Mesenchymal stem cell (in vitro differentiated cells and primary cell): ENCODE data around the gene MAPK10.
"Not testable (repeated sequence)": the region's sequence is repeated elsewhere in the genome, so short reads cannot be mapped to it uniquely, and the experiment has no call there.

Experiments
- DNase-seq: peaks from one replicate; pipeline ENCODE4 v3.0.0-alpha.2; 2013
- H2AFZ ChIP-seq: one replicate; pipeline ENCODE4 v1.6.1; 2013; ENCODE audit warnings: low read depth, mild to moderate bottlenecking, control low read depth, inconsistent platforms, low read length, moderate library complexity
- H2AK5ac ChIP-seq: 2 replicates; pipeline ENCODE4 v1.6.1; 2013; ENCODE audit warnings: low read length, moderate library complexity, mild to moderate bottlenecking, inconsistent platforms; ENCODE audit not compliant: severe bottlenecking
- H2BK120ac ChIP-seq: one replicate; pipeline ENCODE4 v1.6.1; 2013; ENCODE audit warnings: low read depth, mild to moderate bottlenecking, inconsistent platforms, low read length, moderate library complexity
- H2BK12ac ChIP-seq, 2 experiments: one replicate each; pipeline ENCODE4 v1.6.1; 2013; ENCODE audit warnings: inconsistent platforms in 2 of 2, low read length in 2 of 2, mild to moderate bottlenecking in 2 of 2, moderate library complexity in 2 of 2, control low read depth in 1 of 2
- H2BK15ac ChIP-seq: one replicate; pipeline ENCODE4 v1.6.1; 2013; ENCODE audit warnings: mild to moderate bottlenecking, low read depth, inconsistent platforms; ENCODE audit not compliant: poor library complexity, severe bottlenecking
- H2BK5ac ChIP-seq: 2 replicates; pipeline ENCODE4 v1.6.1; 2013; ENCODE audit warnings: low read depth, mild to moderate bottlenecking, low read length, control low read depth, inconsistent platforms; ENCODE audit not compliant: poor library complexity, severe bottlenecking
- H3K14ac ChIP-seq, 2 experiments: one replicate each; pipeline ENCODE4 v1.6.1; 2013; ENCODE audit warnings: inconsistent platforms in 2 of 2, low read length in 2 of 2, control low read depth in 1 of 2, mild to moderate bottlenecking in 1 of 2, moderate library complexity in 1 of 2
- H3K18ac ChIP-seq, 2 experiments: one replicate each; pipeline ENCODE4 v1.6.1; 2013; ENCODE audit warnings: inconsistent platforms in 2 of 2, low read length in 2 of 2, control low read depth in 1 of 2, low read depth in 1 of 2, mild to moderate bottlenecking in 1 of 2
- H3K23ac ChIP-seq, 2 experiments: one replicate each; pipeline ENCODE4 v1.6.1; 2013; ENCODE audit warnings: inconsistent platforms in 2 of 2, low read length in 2 of 2, mild to moderate bottlenecking in 2 of 2, moderate library complexity in 2 of 2, control low read depth in 1 of 2
- H3K27ac ChIP-seq: 2 replicates; pipeline ENCODE4 v1.5.1; 2013; ENCODE audit warnings: mild to moderate bottlenecking, moderate library complexity, low read length, control low read depth, inconsistent platforms; ENCODE audit not compliant: poor library complexity, severe bottlenecking
- H3K27me3 ChIP-seq, 2 experiments: 2 replicates each; pipeline versions ENCODE4 v1.6.1 to v1.7.0; 2013; ENCODE audit warnings: low read length in 2 of 2, mild to moderate bottlenecking in 2 of 2, moderate library complexity in 2 of 2, control low read depth in 1 of 2, inconsistent platforms in 1 of 2; ENCODE audit not compliant: control insufficient read depth in 1 of 2, insufficient read depth in 1 of 2
- H3K36me3 ChIP-seq, 2 experiments: 2 replicates each; pipeline versions ENCODE4 v1.6.1 to v1.7.0; 2013; ENCODE audit warnings: low read length in 2 of 2, control low read depth in 1 of 2, inconsistent platforms in 1 of 2, low read depth in 1 of 2, mild to moderate bottlenecking in 1 of 2; ENCODE audit not compliant: insufficient read depth in 2 of 2, control insufficient read depth in 1 of 2
- H3K4ac ChIP-seq, 2 experiments: one replicate each; pipeline ENCODE4 v1.6.1; 2013; ENCODE audit warnings: inconsistent platforms in 2 of 2, low read length in 2 of 2, mild to moderate bottlenecking in 2 of 2, moderate library complexity in 2 of 2, control low read depth in 1 of 2, low read depth in 1 of 2
- H3K4me1 ChIP-seq: 2 replicates; pipeline ENCODE4 v1.6.1; 2013; ENCODE audit warnings: low read depth, low read length, control low read depth; ENCODE audit not compliant: control insufficient read depth, insufficient read depth
- H3K4me2 ChIP-seq: 2 replicates; pipeline ENCODE4 v1.6.1; 2013; ENCODE audit warnings: low read length, mild to moderate bottlenecking, inconsistent platforms; ENCODE audit not compliant: poor library complexity, severe bottlenecking
- H3K4me3 ChIP-seq, 2 experiments: 2 replicates each; pipeline versions ENCODE4 v1.5.1 to v1.7.0; 2013; ENCODE audit warnings: low read length in 2 of 2, mild to moderate bottlenecking in 2 of 2, control low read depth in 1 of 2, low read depth in 1 of 2; ENCODE audit not compliant: insufficient read depth in 1 of 2
- H3K79me1 ChIP-seq: replicated peaks from 2 replicates; pipeline ENCODE4 v1.6.1; 2013; ENCODE audit warnings: mild to moderate bottlenecking, control low read depth, low read length, inconsistent platforms; ENCODE audit not compliant: poor library complexity, severe bottlenecking
- H3K9ac ChIP-seq: 2 replicates; pipeline ENCODE4 v1.7.0; 2013; ENCODE audit warnings: mild to moderate bottlenecking, low read length, moderate library complexity
- H3K9me3 ChIP-seq: 2 replicates; pipeline ENCODE4 v1.7.0; 2013; ENCODE audit warnings: mild to moderate bottlenecking, low read length; ENCODE audit not compliant: control insufficient read depth
- H4K8ac ChIP-seq: one replicate; pipeline ENCODE4 v1.6.1; 2013; ENCODE audit warnings: inconsistent platforms, mild to moderate bottlenecking, low read length, moderate library complexity
- H4K91ac ChIP-seq: one replicate; pipeline ENCODE4 v1.6.1; 2013; ENCODE audit warnings: mild to moderate bottlenecking, low read length, inconsistent platforms
- WGBS: methylation state at CpG from one replicate; pipeline ENCODE4 v1.1.7; 2013; ENCODE audit warnings: mixed read lengths; 5-methylcytosine and 5-hydroxymethylcytosine counted together

Gene MAPK10

DNA sequence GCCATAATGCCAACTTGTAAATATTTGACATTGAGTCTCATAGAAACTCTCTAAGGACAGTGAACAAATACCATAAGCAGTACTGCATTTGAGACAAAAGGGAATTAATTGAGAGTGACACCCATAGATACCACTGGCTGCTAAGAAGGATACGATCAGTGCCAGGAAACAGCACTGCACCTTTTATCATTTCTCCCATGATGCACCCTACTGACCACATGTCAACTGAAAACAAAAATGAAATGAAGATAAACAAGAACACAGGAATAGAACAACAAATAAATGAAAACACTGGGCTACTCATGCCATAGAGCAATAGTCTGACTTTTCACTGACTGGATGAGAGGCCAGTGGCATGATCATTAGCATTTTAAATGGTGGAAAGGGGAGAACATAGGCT, 270.8 kb downstream of the MAPK10 start:
- no peak for DNase-seq
- Histone ChIP-seq H2BK15ac (no peak overlapping the region), H3K4ac (no peak overlapping the region), H3K79me1 (no peaks in the 10 kb centered on the region), H3K9ac (no peak overlapping the region), H2AK5ac (no peak overlapping the region), H3K23ac (no peak overlapping the region), H4K8ac (no peak overlapping the region), H2BK5ac (no peak overlapping the region), H3K27me3 (no peaks in the 10 kb centered on the region), H4K91ac (no peak overlapping the region), H3K36me3 (no peaks in the 10 kb centered on the region), H2BK12ac (no peak overlapping the region), H3K4me3 (no peak overlapping the region), H3K4me1 (no peaks in the 10 kb centered on the region), H2AFZ (no peak overlapping the region), H2BK120ac (no peak overlapping the region), H3K4me2 (no peak overlapping the region), H3K9me3 (no peaks in the 10 kb centered on the region), H3K18ac (no peak overlapping the region), H3K14ac (no peak overlapping the region), H3K27ac (no peak overlapping the region)
- WGBS = 100% methylated on average over 1 of the region's 1 CpG

DNA sequence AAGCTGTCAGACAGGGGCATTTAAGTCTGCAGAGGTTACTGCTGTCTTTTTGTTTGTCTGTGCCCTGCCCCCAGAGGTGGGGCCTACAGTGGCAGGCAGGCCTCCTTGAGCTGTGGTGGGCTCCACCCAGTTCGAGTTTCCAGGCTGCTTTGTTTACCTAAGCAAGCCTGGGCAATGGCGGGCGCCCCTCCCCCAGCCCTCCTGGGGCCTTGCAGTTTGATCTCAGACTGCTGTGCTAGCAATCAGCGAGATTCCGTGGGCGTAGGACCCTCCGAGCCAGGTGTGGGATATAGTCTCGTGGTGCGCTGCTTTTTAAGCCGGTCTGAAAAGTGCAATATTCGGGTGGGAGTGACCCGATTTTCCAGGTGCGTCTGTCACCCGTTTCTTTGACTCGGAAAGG, 284.1 kb downstream of the MAPK10 start:
- H3K9ac ChIP-seq, H3K23ac ChIP-seq, DNase-seq, H4K8ac ChIP-seq, H3K4me3 ChIP-seq, H3K4me1 ChIP-seq, H2AFZ ChIP-seq, H3K18ac ChIP-seq, H2BK5ac ChIP-seq, H2BK12ac ChIP-seq, H3K79me1 ChIP-seq, H4K91ac ChIP-seq, H2BK120ac ChIP-seq, H3K36me3 ChIP-seq, H2BK15ac ChIP-seq, H3K27me3 ChIP-seq, H3K9me3 ChIP-seq, H3K27ac ChIP-seq, H3K4me2 ChIP-seq, H2AK5ac ChIP-seq, H3K14ac ChIP-seq, H3K4ac ChIP-seq: not testable (repeated sequence)
- 86% methylated on average over 15 of the region's 15 CpGs for WGBS

DNA sequence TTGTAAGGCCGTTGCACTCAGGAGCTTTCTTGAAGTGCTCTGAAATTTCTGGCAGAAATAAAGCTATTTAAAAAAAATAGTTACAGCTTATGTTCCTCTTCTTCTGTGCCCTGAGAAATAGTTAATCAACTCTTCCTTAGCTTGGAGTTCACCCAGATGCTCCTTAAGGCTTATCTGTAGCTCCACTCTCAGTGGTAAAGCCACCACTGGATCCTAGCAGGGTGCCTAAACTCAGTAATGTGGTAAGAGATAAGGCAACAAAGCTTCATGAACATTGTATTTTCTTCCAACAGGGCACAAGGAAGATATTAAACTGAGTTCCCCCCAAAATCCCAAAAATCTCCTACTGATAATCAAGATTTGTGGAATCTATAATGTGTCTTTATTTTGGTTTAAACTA, 299.5 kb downstream of the MAPK10 start:
- H3K36me3 ChIP-seq = no peaks in the 10 kb centered on the region
- no CpG with 5 or more reads among the region's 1 CpG for WGBS
- no peak for DNase-seq

DNA sequence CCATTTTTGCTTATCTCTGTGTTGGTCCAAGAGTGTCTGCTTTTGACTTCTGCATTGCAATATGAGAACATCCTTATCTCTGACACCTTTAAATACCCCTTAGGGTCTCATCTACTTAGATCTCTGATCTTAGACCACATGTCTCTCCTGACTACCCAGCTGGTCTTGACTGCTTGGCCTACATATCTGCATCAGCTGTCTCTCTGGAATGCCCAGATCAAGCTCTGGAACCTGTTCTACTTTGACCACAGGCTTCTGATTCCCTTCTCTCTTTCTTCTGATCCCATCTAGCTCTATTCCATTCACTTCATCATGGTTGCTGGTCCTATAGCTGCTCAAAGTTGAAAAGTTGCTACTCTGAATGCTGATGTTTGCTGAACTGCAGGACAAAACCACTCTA, 301.2 kb downstream of the MAPK10 start:
- Histone ChIP-seq H3K9ac (no peak overlapping the region), H4K8ac (no peak overlapping the region), H2BK120ac (no peak overlapping the region), H3K4me3 (no peak overlapping the region), H2BK15ac (no peak overlapping the region), H3K14ac (no peak overlapping the region), H3K4me1 (no peaks in the 10 kb centered on the region), H3K4ac (no peak overlapping the region), H2BK5ac (no peak overlapping the region), H2AK5ac (no peak overlapping the region), H3K27me3 (no peaks in the 10 kb centered on the region), H3K23ac (no peak overlapping the region), H3K4me2 (no peak overlapping the region), H3K9me3 (no peaks in the 10 kb centered on the region), H2AFZ (no peak overlapping the region), H3K27ac (no peak overlapping the region), H3K36me3 (no peaks in the 10 kb centered on the region), H4K91ac (no peak overlapping the region), H3K18ac (no peak overlapping the region), H2BK12ac (no peak overlapping the region), H3K79me1 (no peaks in the 10 kb centered on the region)
- no peak for DNase-seq

More for the DNA sequence above, 299.5 kb downstream of the MAPK10 start:
- no peak overlapping the region for H2AK5ac ChIP-seq
- H2AFZ ChIP-seq = no peak overlapping the region
- no peaks in the 10 kb centered on the region for H3K9me3 ChIP-seq
- H3K4me1 ChIP-seq = no peaks in the 10 kb centered on the region
- H3K27ac ChIP-seq = no peak overlapping the region
- H3K27me3 ChIP-seq = no peaks in the 10 kb centered on the region
- no peak overlapping the region for H3K4ac ChIP-seq
- no peak overlapping the region for H2BK15ac ChIP-seq
- H3K9ac ChIP-seq = no peak overlapping the region
- H3K4me3 ChIP-seq = no peak overlapping the region
- H2BK5ac ChIP-seq = no peak overlapping the region
- H4K91ac ChIP-seq = no peak overlapping the region
- no peak overlapping the region for H4K8ac ChIP-seq
- H3K4me2 ChIP-seq = no peak overlapping the region
- no peak overlapping the region for H3K23ac ChIP-seq
- H2BK120ac ChIP-seq = no peak overlapping the region
- H3K18ac ChIP-seq = no peak overlapping the region
- no peak overlapping the region for H3K14ac ChIP-seq
- H2BK12ac ChIP-seq = no peak overlapping the region
- no peaks in the 10 kb centered on the region for H3K79me1 ChIP-seq
